K562 (cell line): ENCODE results near the gene KIF21A. TPM values are rescaled to one million over a fixed set of nuclear protein-coding genes. Genes with fewer than 3 reads are reported as not detected.

Experiments used
- ATAC-seq: fragments of 200-7000 bp; cut with Tn5 transposase; 3 replicates; pipeline ENCODE4 v1.9.1; 2020; ENCODE audit warnings: moderate library complexity
- BruUV-seq: library from RNA; stranded (reverse); fragments of 400-500 nt; replicated peaks from 2 replicates; lab custom pipeline; 2021; lab: Mats Ljungman, UMichigan
- CTCF ChIA-PET: fragments of 300-600 bp; formaldehyde crosslinking; extraction: SDS; loops from one replicate; lab custom pipeline; 2021; ENCODE audit warnings: low intra/inter-chr PET ratio; lab: Yijun Ruan, JAX
- POLR2A ChIA-PET: fragments of 300-600, 350-650 bp; sonication (Branson Sonifier 250); formaldehyde crosslinking; extraction: SDS; loops from one replicate; lab custom pipeline; 2021; ENCODE audit warnings: antibody characterized with exemption, inconsistent platforms; lab: Yijun Ruan, JAX
- DNase-seq, 4 experiments: peaks; one replicate each; pipeline versions ENCODE4 v3.0.0 to v3.0.0-alpha.2; 2011 to 2018; ENCODE audit warnings: low spot score in 3 of 4, mixed read lengths in 3 of 4; ENCODE audit errors: extremely low read depth in 1 of 4
- FAIRE-seq: peaks from 2 replicates; lab custom pipeline; 2011; peaks lifted over from hg19 to GRCh38; lab: Jason Lieb, UNC
- H2AFZ ChIP-seq: 2 replicates; pipeline ENCODE4 v1.6.0; 2011; ENCODE audit warnings: low read depth, low read length, control low read depth, inconsistent platforms
- H3K27ac ChIP-seq: fragments of 200-600 bp; 3 replicates; pipeline ENCODE4 v1.8.0; 2011; ENCODE audit warnings: low read depth, mild to moderate bottlenecking, control low read depth, inconsistent platforms, low read length, moderate library complexity, mixed read lengths; ENCODE audit errors: extremely low read depth
- H3K27me3 ChIP-seq, 2 experiments: fragments of 300-600 bp in 1 of 2; 2 replicates in 1 of 2; 3 replicates in 1 of 2; pipeline versions ENCODE4 v1.6.0 to v1.8.0; 2011; ENCODE audit warnings: inconsistent platforms in 2 of 2, low read length in 2 of 2, mild to moderate bottlenecking in 1 of 2, mixed read lengths in 1 of 2, moderate library complexity in 1 of 2; ENCODE audit not compliant: control insufficient read depth in 2 of 2, insufficient read depth in 2 of 2
- H3K36me3 ChIP-seq: fragments of 300-600 bp; 3 replicates; pipeline ENCODE4 v1.8.0; 2011; ENCODE audit warnings: mild to moderate bottlenecking, low read length, inconsistent platforms; ENCODE audit not compliant: control insufficient read depth, insufficient read depth
- H3K4me1 ChIP-seq, 2 experiments: fragments of 200-600 bp in 1 of 2; replicated peaks in 1 of 2; 2 replicates in 1 of 2; 3 replicates in 1 of 2; pipeline versions ENCODE4 v1.5.1 to v1.8.0; 2011; ENCODE audit warnings: inconsistent platforms in 2 of 2, low read length in 2 of 2, mild to moderate bottlenecking in 1 of 2, mixed read lengths in 1 of 2, moderate library complexity in 1 of 2; ENCODE audit not compliant: control insufficient read depth in 2 of 2, insufficient read depth in 2 of 2
- H3K4me2 ChIP-seq: 2 replicates; pipeline ENCODE4 v1.6.1; 2011; ENCODE audit warnings: low read length, control low read depth, inconsistent platforms, mixed read lengths; ENCODE audit not compliant: insufficient read depth
- H3K4me3 ChIP-seq: fragments of 200-600 bp; sonication (generic), shearing (Covaris generic); 2 replicates; pipeline ENCODE4 v1.5.1; 2016; ENCODE audit warnings: control low read depth, inconsistent platforms
- H3K79me2 ChIP-seq: fragments of 200-600 bp; 3 replicates; pipeline ENCODE4 v1.8.0; 2011; ENCODE audit warnings: low read length, inconsistent platforms; ENCODE audit not compliant: control insufficient read depth, insufficient read depth
- H3K9ac ChIP-seq, 2 experiments: 2 replicates each; pipeline versions ENCODE4 v1.6.0 to v1.6.1; 2011; ENCODE audit warnings: low read depth in 2 of 2, low read length in 2 of 2, control low read depth in 1 of 2, inconsistent platforms in 1 of 2, mild to moderate bottlenecking in 1 of 2, mixed read lengths in 1 of 2; ENCODE audit not compliant: insufficient read depth in 1 of 2
- H3K9me1 ChIP-seq: one replicate; pipeline ENCODE4 v1.6.0; 2011; ENCODE audit warnings: inconsistent platforms, mild to moderate bottlenecking, low read length, moderate library complexity; ENCODE audit not compliant: control insufficient read depth, insufficient read depth
- H3K9me3 ChIP-seq: replicated peaks from 2 replicates; pipeline ENCODE4 v1.5.1; 2011; ENCODE audit warnings: low read depth, low read length, inconsistent platforms; ENCODE audit not compliant: control insufficient read depth, insufficient read depth
- H4K20me1 ChIP-seq: replicated peaks from 2 replicates; pipeline ENCODE4 v1.6.1; 2011; ENCODE audit warnings: low read length, inconsistent platforms, mixed read lengths; ENCODE audit not compliant: control insufficient read depth, insufficient read depth
- BACH1 ChIP-seq: fragments of 200-800 bp; sonication (Bioruptor generic); IDR thresholded peaks from 2 replicates; pipeline ENCODE4 v1.6.1; 2016; ENCODE audit warnings: missing genetic modification characterization, missing compliant biosample characterization
- CCAR2 ChIP-seq: fragments of 200-400 bp; formaldehyde crosslinking; IDR thresholded peaks from 2 replicates; pipeline ENCODE4 v1.6.1; 2017; ENCODE audit warnings: mild to moderate bottlenecking, low read depth, low read length
- DLX4 ChIP-seq: fragments of 250-450 bp; sonication (Bioruptor Pico); IDR thresholded peaks from 2 replicates; pipeline ENCODE4 v1.6.1; 2021; ENCODE audit warnings: mild to moderate bottlenecking
- DPF2 ChIP-seq: fragments of 450-650 bp; IDR thresholded peaks from 2 replicates; pipeline ENCODE4 v1.6.1; 2016
- FOXJ2 ChIP-seq: fragments of 200-800 bp; sonication (Bioruptor generic); IDR thresholded peaks from 2 replicates; pipeline ENCODE4 v1.6.1; 2016; ENCODE audit warnings: missing genetic modification characterization, missing compliant biosample characterization
- GABPB1 ChIP-seq: sonication (generic); formaldehyde crosslinking; IDR thresholded peaks from 2 replicates; pipeline ENCODE4 v1.8.0; 2022; ENCODE audit warnings: mild to moderate bottlenecking, missing genetic modification reagents
- HDAC8 ChIP-seq: fragments of 450-650 bp; IDR thresholded peaks from 2 replicates; pipeline ENCODE4 v1.6.1; 2016; ENCODE audit warnings: mild to moderate bottlenecking, missing genetic modification characterization, moderate library complexity, missing compliant biosample characterization
- L3MBTL2 ChIP-seq: fragments of 450-650 bp; IDR thresholded peaks from 2 replicates; pipeline ENCODE4 v1.6.1; 2016; ENCODE audit warnings: mild to moderate bottlenecking, moderate library complexity
- MAZ ChIP-seq, 2 experiments: fragments of 450-650 bp in 1 of 2; sonication (generic) in 1 of 2; formaldehyde crosslinking; IDR thresholded peaks in 1 of 2; conservative IDR thresholded peaks in 1 of 2; 2 replicates each; pipeline versions ENCODE4 v1.4.0 to v1.5.0; 2020; ENCODE audit warnings: mild to moderate bottlenecking in 1 of 2, missing genetic modification reagents in 1 of 2
- NFATC3 ChIP-seq: fragments of 450-650 bp; IDR thresholded peaks from 2 replicates; pipeline ENCODE4 v1.6.1; 2017; ENCODE audit warnings: mild to moderate bottlenecking
- NR2C2 ChIP-seq, 2 experiments: fragments of 200-800 bp in 1 of 2; sonication (Bioruptor generic) in 1 of 2; sonication (generic) in 1 of 2; formaldehyde crosslinking in 1 of 2; IDR thresholded peaks; 2 replicates each; pipeline versions ENCODE4 v1.6.1 to v1.8.0; 2016 to 2022; ENCODE audit warnings: mild to moderate bottlenecking in 1 of 2, missing compliant biosample characterization in 1 of 2, missing genetic modification characterization in 1 of 2, missing genetic modification reagents in 1 of 2
- PCBP1 ChIP-seq: fragments of 200-400 bp; formaldehyde crosslinking; IDR thresholded peaks from 2 replicates; pipeline ENCODE4 v1.6.1; 2018; ENCODE audit warnings: mild to moderate bottlenecking, low read depth, low read length; ENCODE audit not compliant: poor library complexity, severe bottlenecking
- SMAD4 ChIP-seq: fragments of 250-450 bp; sonication (Bioruptor Pico); conservative IDR thresholded peaks from 2 replicates; pipeline ENCODE4 v1.8.0; 2021; ENCODE audit warnings: inconsistent platforms, mild to moderate bottlenecking, moderate library complexity
- SREBF1 ChIP-seq: fragments of 150-350 bp; IDR thresholded peaks from 2 replicates; pipeline ENCODE4 v1.6.1; 2014; ENCODE audit warnings: antibody characterized with exemption, low read depth, low read length, borderline replicate concordance
- USF1 ChIP-seq: sonication (generic); formaldehyde crosslinking; IDR thresholded peaks from 2 replicates; pipeline ENCODE4 v1.9.0; 2022; ENCODE audit warnings: mild to moderate bottlenecking, missing genetic modification reagents
- ZNF431 ChIP-seq: sonication (generic); formaldehyde crosslinking; IDR thresholded peaks from 2 replicates; pipeline ENCODE4 v1.8.0; 2022; ENCODE audit warnings: mild to moderate bottlenecking, missing genetic modification reagents
- ZNF766 ChIP-seq: fragments of 200-800 bp; sonication (Bioruptor generic); conservative IDR thresholded peaks from 2 replicates; pipeline ENCODE4 v1.6.1; 2016; ENCODE audit warnings: missing genetic modification characterization, missing compliant biosample characterization
- WGBS: fragments of 100-300 bp; shearing (Covaris generic); methylation state at CpG from one replicate; pipeline ENCODE4 v1.1.6; 2016; ENCODE audit warnings: low coverage, mixed read lengths; ENCODE audit not compliant: insufficient coverage; ENCODE audit errors: missing lambda C conversion rate; 5-methylcytosine and 5-hydroxymethylcytosine counted together
- in situ Hi-C: fragments of 300-500 bp; cut with MboI; formaldehyde crosslinking; loops from 4 replicates; pipeline ENCODE4 v1.15.0; 2018; ENCODE audit warnings: inconsistent platforms, mixed read lengths
- intact Hi-C: fragments of 100-400 bp; cut with micrococcal nuclease; formaldehyde crosslinking; loops from 2 replicates; pipeline ENCODE4 v1.14.2; 2022
- polyA plus RNA-seq, 8 experiments: library from polyadenylated mRNA; depleted of rRNA in 4 of 8; stranded (reverse) in 5 of 8; unstranded in 3 of 8; fragments of >200 nt; fragmentation: Nextera tagmentation in 2 of 8; fragmentation: Illumina TruSeq in 1 of 8; extraction: Ambion mirVana in 2 of 8; extraction: Trizol in 1 of 8; gene quantifications; 2 replicates each; pipeline versions ENCODE4 v1.2.1 to v1.2.3, GENCODE V29; 2011 to 2014; ENCODE audit warnings: inconsistent platforms in 1 of 8, missing spikeins in 1 of 8
- total RNA-seq, 7 experiments: library from RNA; depleted of rRNA in 6 of 7; stranded (reverse); fragments of >200 nt in 6 of 7; fragmentation: Illumina TruSeq in 2 of 7; extraction: Trizol in 2 of 7; gene quantifications; 2 replicates each; pipeline versions ENCODE4 v1.2.1 to v1.2.3, GENCODE V29; 2011 to 2021; ENCODE audit warnings: low replicate concordance in 1 of 7
- TF ChIP-seq, protein P1 (sequence below): fragments of 450-650 bp; IDR thresholded peaks from 2 replicates; pipeline ENCODE4 v1.6.1; 2017; ENCODE audit warnings: antibody characterized with exemption, mild to moderate bottlenecking

KIF21A gene
- total and polyA plus RNA-seq, 9 of the 15 experiments (the other 6 are each of a cell fraction or from before 2014, with no cell fraction given) = 17.7 to 45.0 (median 30.3) TPM

DNA sequence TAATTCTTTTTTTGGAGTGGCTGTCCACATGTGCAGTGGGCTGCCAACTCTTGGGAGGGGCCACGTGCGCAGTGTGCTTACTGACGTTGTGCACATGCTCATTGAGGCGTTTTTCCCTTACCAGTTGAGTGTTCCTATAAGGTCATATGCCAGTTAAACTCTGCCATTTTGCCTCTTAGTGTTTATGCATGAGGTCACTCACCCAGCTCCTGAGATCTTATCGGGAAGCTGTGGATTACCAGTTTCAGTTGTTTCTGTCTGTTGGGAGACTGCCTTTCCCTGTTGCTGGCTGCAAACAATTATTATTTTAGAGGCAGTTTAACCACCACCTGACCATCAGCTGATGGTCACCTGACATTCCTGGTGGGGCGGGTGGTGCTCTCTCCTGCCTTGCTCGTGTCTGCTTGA lies 16.1 kb upstream of the KIF21A start:
- 38% methylated on average over 7 of the region's 7 CpGs for WGBS
- no peaks in the 10 kb centered on the region for H4K20me1 ChIP-seq
- peak overlapping the region; percentile 89 for H2AFZ ChIP-seq
- intact Hi-C loops (no loop called here), in situ Hi-C loops (no loop called here)
- ChIA-PET CTCF (no interaction called here), POLR2A (interaction anchor here (1.0 kb wide), 1 partner anchor 17 kb away, joined by 3 read pairs; no protein-coding TSS in a partner anchor)
- H3K9me3 ChIP-seq = no peaks in the 10 kb centered on the region
- no TSS peak for BruUV-seq
- H3K4me1 ChIP-seq = peaks cover 0 to 7% of the 10 kb centered on the region in 2 experiments; a peak in 3 of 5 replicates
- no peaks in the 10 kb centered on the region for H3K27me3 ChIP-seq
- H3K4me2 ChIP-seq = peak overlapping the region; percentile 40
- no peak overlapping the region for H3K4me3 ChIP-seq
- H3K79me2 ChIP-seq = no peaks in the 10 kb centered on the region
- DNase-seq (peak in 1 of 4 experiments; percentile 39), FAIRE-seq (no peak), ATAC-seq (peak; percentile 65)
- no peaks in the 10 kb centered on the region for H3K36me3 ChIP-seq
- H3K9me1 ChIP-seq = no peaks in the 10 kb centered on the region
- peak overlapping the region; percentile 39; the same call in 2 of the 3 replicates for H3K27ac ChIP-seq
- H3K9ac ChIP-seq = no peak overlapping the region
- TF ChIP-seq BACH1 (tag) = peak; percentile 60; the same call in 1 of the 2 replicates
- peak; percentile 57; the same call in 1 of the 2 replicates for TF ChIP-seq ZNF766
- TF ChIP-seq ZNF431 (CRISPR knock-in tag) = no peak
- TF ChIP-seq HDAC8 (tag) = peak; percentile 58; the same call in 1 of the 2 replicates
- TF ChIP-seq GABPB1 = no peak
- TF ChIP-seq DLX4 = no peak
- TF ChIP-seq USF1 (CRISPR knock-in tag) = peak; percentile 78
- TF ChIP-seq, protein P1, sequence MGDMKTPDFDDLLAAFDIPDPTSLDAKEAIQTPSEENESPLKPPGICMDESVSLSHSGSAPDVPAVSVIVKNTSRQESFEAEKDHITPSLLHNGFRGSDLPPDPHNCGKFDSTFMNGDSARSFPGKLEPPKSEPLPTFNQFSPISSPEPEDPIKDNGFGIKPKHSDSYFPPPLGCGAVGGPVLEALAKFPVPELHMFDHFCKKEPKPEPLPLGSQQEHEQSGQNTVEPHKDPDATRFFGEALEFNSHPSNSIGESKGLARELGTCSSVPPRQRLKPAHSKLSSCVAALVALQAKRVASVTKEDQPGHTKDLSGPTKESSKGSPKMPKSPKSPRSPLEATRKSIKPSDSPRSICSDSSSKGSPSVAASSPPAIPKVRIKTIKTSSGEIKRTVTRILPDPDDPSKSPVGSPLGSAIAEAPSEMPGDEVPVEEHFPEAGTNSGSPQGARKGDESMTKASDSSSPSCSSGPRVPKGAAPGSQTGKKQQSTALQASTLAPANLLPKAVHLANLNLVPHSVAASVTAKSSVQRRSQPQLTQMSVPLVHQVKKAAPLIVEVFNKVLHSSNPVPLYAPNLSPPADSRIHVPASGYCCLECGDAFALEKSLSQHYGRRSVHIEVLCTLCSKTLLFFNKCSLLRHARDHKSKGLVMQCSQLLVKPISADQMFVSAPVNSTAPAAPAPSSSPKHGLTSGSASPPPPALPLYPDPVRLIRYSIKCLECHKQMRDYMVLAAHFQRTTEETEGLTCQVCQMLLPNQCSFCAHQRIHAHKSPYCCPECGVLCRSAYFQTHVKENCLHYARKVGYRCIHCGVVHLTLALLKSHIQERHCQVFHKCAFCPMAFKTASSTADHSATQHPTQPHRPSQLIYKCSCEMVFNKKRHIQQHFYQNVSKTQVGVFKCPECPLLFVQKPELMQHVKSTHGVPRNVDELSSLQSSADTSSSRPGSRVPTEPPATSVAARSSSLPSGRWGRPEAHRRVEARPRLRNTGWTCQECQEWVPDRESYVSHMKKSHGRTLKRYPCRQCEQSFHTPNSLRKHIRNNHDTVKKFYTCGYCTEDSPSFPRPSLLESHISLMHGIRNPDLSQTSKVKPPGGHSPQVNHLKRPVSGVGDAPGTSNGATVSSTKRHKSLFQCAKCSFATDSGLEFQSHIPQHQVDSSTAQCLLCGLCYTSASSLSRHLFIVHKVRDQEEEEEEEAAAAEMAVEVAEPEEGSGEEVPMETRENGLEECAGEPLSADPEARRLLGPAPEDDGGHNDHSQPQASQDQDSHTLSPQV = peak; percentile 71
- peak; percentile 32; the same call in 1 of the 2 replicates for TF ChIP-seq DPF2
- no peak for TF ChIP-seq PCBP1
- TF ChIP-seq MAZ (CRISPR knock-in tag; conservative IDR thresholded peaks at IDR 0.05 in 1 of 2, IDR thresholded peaks at IDR 0.05 in 1 of 2) = 0 out of 4 replicates have a peak, but pooled peaks of 1 of the 2 experiments have one; percentile 41
- TF ChIP-seq SREBF1 = no peak
- no peak for TF ChIP-seq CCAR2
- TF ChIP-seq NR2C2 (CRISPR knock-in tag; IDR thresholded peaks at IDR 0.05) = no peak
- TF ChIP-seq NR2C2 (tag; IDR thresholded peaks at IDR 0.05) = peak; percentile 77
- no peak for TF ChIP-seq SMAD4 (CRISPR knock-in tag)
- TF ChIP-seq NFATC3 = no peak
- TF ChIP-seq FOXJ2 (tag) = peak; percentile 76
- TF ChIP-seq L3MBTL2 = peak; percentile 81
